Endothelial cell of umbilical vein (primary cell): ENCODE results near the gene FANCC. TPM values are rescaled to one million over a fixed set of nuclear protein-coding genes. Genes with fewer than 3 reads are reported as not detected.

ENCODE experiments used
- BruUV-seq: library from RNA; stranded (reverse); fragments of 400-500 nt; replicated peaks from 2 replicates; lab custom pipeline; 2021; lab: Mats Ljungman, UMichigan
- CTCF ChIA-PET: fragments of 300-600, 350-600 bp; sonication (Branson Sonifier 250); formaldehyde crosslinking; loops from one replicate; lab custom pipeline; 2021; ENCODE audit warnings: antibody characterized with exemption, inconsistent platforms; lab: Charles Lee
- POLR2A ChIA-PET: fragments of 300-600, 350-600 bp; sonication (Branson Sonifier 250); formaldehyde crosslinking; loops from one replicate; lab custom pipeline; 2021; ENCODE audit warnings: antibody characterized with exemption, inconsistent platforms; lab: Charles Lee
- DNase-seq: peaks from one replicate; pipeline ENCODE4 v3.0.0-alpha.2; 2011; ENCODE audit warnings: low read depth, low spot score
- FAIRE-seq: peaks from 2 replicates; lab custom pipeline; 2011; peaks lifted over from hg19 to GRCh38; lab: Jason Lieb, UNC
- H2AFZ ChIP-seq: 2 replicates; pipeline ENCODE4 v1.6.0; 2012; ENCODE audit warnings: low read depth, low read length, control low read depth, inconsistent platforms
- H3K27ac ChIP-seq: 2 replicates; pipeline ENCODE4 v1.5.1; 2011; ENCODE audit warnings: low read depth, mild to moderate bottlenecking, control low read depth, low read length, moderate library complexity; ENCODE audit not compliant: insufficient read depth
- H3K27me3 ChIP-seq, 2 experiments: 2 replicates each; pipeline versions ENCODE4 v1.6.0 to v1.6.1; 2011; ENCODE audit warnings: low read length in 2 of 2, mixed read lengths in 1 of 2; ENCODE audit not compliant: control insufficient read depth in 2 of 2, insufficient read depth in 2 of 2
- H3K36me3 ChIP-seq, 2 experiments: 2 replicates in 1 of 2; 3 replicates in 1 of 2; pipeline ENCODE4 v1.5.1; 2011; ENCODE audit warnings: low read length in 2 of 2, mild to moderate bottlenecking in 1 of 2, moderate library complexity in 1 of 2; ENCODE audit not compliant: control insufficient read depth in 2 of 2, insufficient read depth in 2 of 2; ENCODE audit errors: extremely low read depth in 1 of 2
- H3K4me1 ChIP-seq: 3 replicates; pipeline ENCODE4 v1.5.1; 2011; ENCODE audit warnings: mild to moderate bottlenecking, low read length; ENCODE audit not compliant: control insufficient read depth, insufficient read depth; ENCODE audit errors: extremely low read depth
- H3K4me2 ChIP-seq: 2 replicates; pipeline ENCODE4 v1.6.1; 2011; ENCODE audit warnings: low read length, control low read depth, mixed read lengths; ENCODE audit not compliant: insufficient read depth
- H3K4me3 ChIP-seq, 3 experiments: fragments of 200-600 bp in 1 of 3; sonication (generic), shearing (Covaris generic) in 1 of 3; replicated peaks in 1 of 3; 2 replicates each; pipeline ENCODE4 v1.5.1; 2011 to 2016; ENCODE audit warnings: control low read depth in 3 of 3, low read length in 3 of 3, mild to moderate bottlenecking in 2 of 3, inconsistent platforms in 1 of 3, low read depth in 1 of 3, moderate library complexity in 1 of 3; ENCODE audit not compliant: insufficient read depth in 1 of 3
- H3K79me2 ChIP-seq: 2 replicates; pipeline ENCODE4 v1.6.0; 2012; ENCODE audit warnings: low read length, inconsistent platforms; ENCODE audit not compliant: control insufficient read depth, insufficient read depth
- H3K9ac ChIP-seq: replicated peaks from 2 replicates; pipeline ENCODE3; 2011; ENCODE audit warnings: low read length, control low read depth; ENCODE audit not compliant: insufficient read depth; ENCODE audit errors: extremely low read depth
- H3K9me1 ChIP-seq: replicated peaks from 3 replicates; pipeline ENCODE4 v1.6.0; 2011; ENCODE audit warnings: mild to moderate bottlenecking, low read length; ENCODE audit not compliant: control insufficient read depth, insufficient read depth; ENCODE audit errors: extremely low read depth
- H3K9me3 ChIP-seq: replicated peaks from 2 replicates; pipeline ENCODE4 v1.5.1; 2012; ENCODE audit warnings: low read length, inconsistent platforms; ENCODE audit not compliant: control insufficient read depth, insufficient read depth
- H4K20me1 ChIP-seq: replicated peaks from 2 replicates; pipeline ENCODE3; 2011; ENCODE audit warnings: mild to moderate bottlenecking, low read length; ENCODE audit not compliant: control insufficient read depth, insufficient read depth; ENCODE audit errors: extremely low read depth
- CTCF ChIP-seq, 2 donors: IDR thresholded peaks; 1 replicate in 1 of 2; 2 replicates in 1 of 2; pipeline ENCODE4 v1.5.1; 2011; ENCODE audit warnings: low read length in 2 of 2, mild to moderate bottlenecking in 2 of 2, moderate library complexity in 2 of 2, control low read depth in 1 of 2, inconsistent platforms in 1 of 2, low read depth in 1 of 2; ENCODE audit not compliant: insufficient read depth in 1 of 2; ENCODE audit errors: extremely low read depth in 1 of 2
- EZH2 ChIP-seq: IDR thresholded peaks from 2 replicates; pipeline ENCODE4 v1.6.1; 2012; ENCODE audit warnings: borderline replicate concordance, low read depth, mild to moderate bottlenecking, moderate library complexity, low read length, inconsistent platforms; ENCODE audit not compliant: severe bottlenecking
- FOS ChIP-seq: IDR thresholded peaks from 2 replicates; pipeline ENCODE4 v1.6.1; 2011; ENCODE audit warnings: mild to moderate bottlenecking, low read length, moderate library complexity, borderline replicate concordance; ENCODE audit not compliant: insufficient read depth
- GATA2 ChIP-seq: IDR thresholded peaks from 2 replicates; pipeline ENCODE4 v1.7.0; 2011; ENCODE audit warnings: low read depth, mild to moderate bottlenecking, moderate library complexity, mixed read lengths, low read length; ENCODE audit not compliant: insufficient read length, insufficient read depth
- JUN ChIP-seq: IDR thresholded peaks from 2 replicates; pipeline ENCODE4 v1.6.1; 2011; ENCODE audit warnings: borderline replicate concordance, low read depth; ENCODE audit not compliant: insufficient read length, insufficient read depth
- MAX ChIP-seq: IDR thresholded peaks from 2 replicates; pipeline ENCODE4 v1.6.1; 2011; ENCODE audit not compliant: insufficient read depth, insufficient read length
- MYC ChIP-seq: IDR thresholded peaks from one replicate; pipeline ENCODE4 v1.6.1; 2011; ENCODE audit warnings: mild to moderate bottlenecking, low read depth, low read length
- POLR2A ChIP-seq: IDR thresholded peaks from 2 replicates; pipeline ENCODE4 v1.6.1; 2012; ENCODE audit warnings: low read depth, mild to moderate bottlenecking, control low read depth, low read length
- POLR2AphosphoS5 ChIP-seq: IDR thresholded peaks from 2 replicates; pipeline ENCODE4 v1.6.1; 2012; ENCODE audit warnings: low read depth, mild to moderate bottlenecking, control low read depth, low read length, moderate library complexity; ENCODE audit not compliant: insufficient read depth
- dilution Hi-C: fragments of 300-500 bp; cut with MboI; formaldehyde crosslinking; loops from one replicate; pipeline ENCODE4 v1.15.0; 2019; ENCODE audit warnings: low sequenced_read_pairs; ENCODE audit not compliant: extremely low pct_ligation_motif_present
- intact Hi-C: fragments of 100-400 bp; cut with micrococcal nuclease; formaldehyde crosslinking; loops from one replicate; pipeline ENCODE4 v1.10.0; 2022
- polyA plus RNA-seq, 4 experiments: library from polyadenylated mRNA; depleted of rRNA in 3 of 4; stranded (reverse) in 3 of 4; unstranded in 1 of 4; fragments of >200 nt; gene quantifications; 2 replicates each; pipeline versions ENCODE4 v1.2.1 to v1.2.3, GENCODE V29; 2011 to 2012; ENCODE audit warnings: missing spikeins in 1 of 4
- total RNA-seq: library from RNA; stranded (reverse); gene quantifications from 2 replicates; pipeline ENCODE4 v1.2.3, GENCODE V29; 2021

FANCC gene
- total and polyA plus RNA-seq, 2 donors (not counting 3 experiments of a cell fraction or from before 2014, with no cell fraction given) = 5.7 to 13.1 TPM

- FAIRE-seq = no peak
- no peaks in the 10 kb centered on the region for H3K9me3 ChIP-seq
- no peak for TF ChIP-seq MYC
- no peak for TF ChIP-seq POLR2AphosphoS5
- TF ChIP-seq FOS = no peak
- no peak for TF ChIP-seq GATA2
- no peak for TF ChIP-seq JUN
- TF ChIP-seq EZH2 = no peak
- TF ChIP-seq POLR2A = no peak
- no peak for TF ChIP-seq CTCF (IDR thresholded peaks at IDR 0.05; ENCODE audit: extremely low read depth in 1 of 2, insufficient read depth in 1 of 2, low read depth in 1 of 2, low read length in 2 of 2)
- TF ChIP-seq MAX = no peak
- no peak for DNase-seq
- ChIA-PET CTCF (interaction anchor here (1.0 to 1.4 kb wide), 5 partner anchors 9 to 944 kb away, joined by 3 to 4 read pairs (median 3); no protein-coding TSS in a partner anchor), POLR2A (no interaction called here)
- H3K9me1 ChIP-seq = no peaks in the 10 kb centered on the region
- H3K4me1 ChIP-seq = no peaks in the 10 kb centered on the region
- no peak overlapping the region for H3K4me2 ChIP-seq
- H3K4me3 ChIP-seq = no peak overlapping the region
- no peaks in the 10 kb centered on the region for H3K36me3 ChIP-seq
- H3K9ac ChIP-seq = no peak overlapping the region
- H2AFZ ChIP-seq = no peak overlapping the region
- dilution Hi-C loops (no loop called here), intact Hi-C loops (no loop called here)
- H3K27ac ChIP-seq = no peak overlapping the region
- H4K20me1 ChIP-seq = no peaks in the 10 kb centered on the region
- no TSS peak for BruUV-seq
- H3K27me3 ChIP-seq = no peaks in the 10 kb centered on the region
- no peaks in the 10 kb centered on the region for H3K79me2 ChIP-seq
Measured at GRCh38 chr9:95273369-95274022, 44.0 kb downstream of the FANCC start.
